NB4 (cell line): ENCODE results near the gene FAM50B.

Experiments
- DNase-seq: peaks from one replicate; pipeline ENCODE4 v3.0.0; 2010; ENCODE audit warnings: low read depth
- H3K4me3 ChIP-seq: one replicate; pipeline ENCODE4 v1.5.1; 2011; ENCODE audit warnings: mild to moderate bottlenecking, low read depth, low read length, moderate library complexity
- MYC ChIP-seq: IDR thresholded peaks from 2 replicates; pipeline ENCODE4 v1.6.1; 2011; ENCODE audit warnings: low read depth, low read length
- POLR2A ChIP-seq: IDR thresholded peaks from 2 replicates; pipeline ENCODE4 v1.6.1; 2011; ENCODE audit warnings: mild to moderate bottlenecking; ENCODE audit not compliant: insufficient read length; ENCODE audit errors: extremely low read depth
- TF ChIP-seq, protein P1 (sequence below): IDR thresholded peaks from one replicate; pipeline ENCODE4 v1.5.1; 2012; ENCODE audit warnings: low read depth, low read length
- TF ChIP-seq, protein P2 (sequence below): IDR thresholded peaks from 2 replicates; pipeline ENCODE4 v1.6.1; 2011; ENCODE audit warnings: low read depth, low read length

The FAM50B gene

DNA sequence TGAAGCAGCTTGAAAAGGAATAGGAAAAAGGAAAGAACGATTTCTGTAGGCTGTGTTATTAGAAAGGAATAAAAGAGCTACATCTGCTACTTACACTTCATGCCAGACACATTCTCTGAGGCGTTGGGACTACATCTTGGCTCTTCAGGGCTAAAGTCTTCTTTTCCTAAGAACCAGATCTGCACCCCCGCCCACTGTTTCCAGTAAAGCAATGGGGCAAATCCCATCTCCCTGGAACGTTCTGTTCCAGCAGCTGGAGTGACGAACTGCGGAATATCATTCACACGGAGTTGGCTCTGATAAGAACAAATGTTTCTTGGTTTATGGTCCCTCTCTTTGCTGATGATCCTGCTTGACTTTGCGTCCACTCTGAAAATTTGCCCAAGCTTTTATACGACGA, 26.9 kb downstream of the FAM50B start:
- H3K4me3 ChIP-seq = no peak overlapping the region
- no peak for DNase-seq
- TF ChIP-seq POLR2A = no peak
- no peak for TF ChIP-seq MYC
- TF ChIP-seq, protein P1, sequence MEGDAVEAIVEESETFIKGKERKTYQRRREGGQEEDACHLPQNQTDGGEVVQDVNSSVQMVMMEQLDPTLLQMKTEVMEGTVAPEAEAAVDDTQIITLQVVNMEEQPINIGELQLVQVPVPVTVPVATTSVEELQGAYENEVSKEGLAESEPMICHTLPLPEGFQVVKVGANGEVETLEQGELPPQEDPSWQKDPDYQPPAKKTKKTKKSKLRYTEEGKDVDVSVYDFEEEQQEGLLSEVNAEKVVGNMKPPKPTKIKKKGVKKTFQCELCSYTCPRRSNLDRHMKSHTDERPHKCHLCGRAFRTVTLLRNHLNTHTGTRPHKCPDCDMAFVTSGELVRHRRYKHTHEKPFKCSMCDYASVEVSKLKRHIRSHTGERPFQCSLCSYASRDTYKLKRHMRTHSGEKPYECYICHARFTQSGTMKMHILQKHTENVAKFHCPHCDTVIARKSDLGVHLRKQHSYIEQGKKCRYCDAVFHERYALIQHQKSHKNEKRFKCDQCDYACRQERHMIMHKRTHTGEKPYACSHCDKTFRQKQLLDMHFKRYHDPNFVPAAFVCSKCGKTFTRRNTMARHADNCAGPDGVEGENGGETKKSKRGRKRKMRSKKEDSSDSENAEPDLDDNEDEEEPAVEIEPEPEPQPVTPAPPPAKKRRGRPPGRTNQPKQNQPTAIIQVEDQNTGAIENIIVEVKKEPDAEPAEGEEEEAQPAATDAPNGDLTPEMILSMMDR = no peak
- TF ChIP-seq, protein P2, sequence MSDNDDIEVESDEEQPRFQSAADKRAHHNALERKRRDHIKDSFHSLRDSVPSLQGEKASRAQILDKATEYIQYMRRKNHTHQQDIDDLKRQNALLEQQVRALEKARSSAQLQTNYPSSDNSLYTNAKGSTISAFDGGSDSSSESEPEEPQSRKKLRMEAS = no peak

DNA sequence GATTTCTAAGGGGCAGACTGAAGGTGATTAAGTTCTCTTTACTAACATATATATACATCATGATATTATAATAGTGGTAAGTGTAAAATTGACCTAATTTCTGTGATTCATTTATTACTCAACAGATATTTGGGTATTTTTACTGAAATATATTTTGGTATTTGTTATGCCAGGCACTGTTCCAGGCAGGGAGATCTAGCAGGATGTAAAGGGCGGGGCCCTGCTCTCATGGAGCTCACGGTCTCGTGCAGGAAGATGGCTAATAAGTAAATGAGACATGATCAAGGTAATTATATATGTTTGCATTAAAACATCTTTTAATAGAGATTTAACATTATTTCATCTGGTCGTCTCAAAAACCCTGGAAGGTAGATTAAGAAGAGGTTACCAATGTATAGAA, 27.7 kb downstream of the FAM50B start:
- no peak for DNase-seq
- no peak overlapping the region for H3K4me3 ChIP-seq

DNA sequence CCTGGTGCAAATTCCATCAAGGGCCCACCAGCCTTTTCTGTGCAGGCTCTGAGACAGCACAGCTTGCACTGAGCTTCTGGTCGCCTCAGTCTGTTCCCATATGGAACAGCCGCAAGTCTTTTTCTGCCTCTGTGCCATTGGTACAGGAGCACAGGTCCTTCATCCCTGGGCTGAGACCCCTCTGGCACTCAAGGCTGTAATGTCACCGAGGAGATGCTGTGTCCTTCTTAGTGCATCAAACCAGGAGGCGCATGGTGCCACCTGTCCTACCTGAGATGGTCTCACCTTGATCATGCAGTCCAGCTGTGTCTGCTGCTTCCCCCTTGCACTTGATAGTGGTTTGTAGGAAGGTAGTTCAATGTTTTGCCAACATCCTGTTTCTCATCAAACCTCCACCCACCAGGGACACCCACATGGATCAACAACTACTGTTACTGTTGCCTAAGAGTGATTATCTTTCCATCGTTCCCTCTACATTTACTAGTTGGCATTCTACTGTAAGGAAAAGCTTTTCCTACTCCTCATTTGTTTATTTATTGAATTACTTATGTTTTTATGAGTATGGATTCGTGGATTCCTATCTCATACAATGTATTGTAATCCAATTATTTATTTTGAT, 29.0 kb downstream of the FAM50B start:
- DNase-seq = no peak
- TF ChIP-seq MYC = no peak
- TF ChIP-seq, protein P2 = no peak
- no peak for TF ChIP-seq POLR2A
- TF ChIP-seq, protein P1 = no peak

More for the DNA sequence above, 27.7 kb downstream of the FAM50B start:
- TF ChIP-seq POLR2A (no peak), MYC (no peak)
- TF ChIP-seq, protein P1 = no peak
- TF ChIP-seq, protein P2 = no peak

DNA sequence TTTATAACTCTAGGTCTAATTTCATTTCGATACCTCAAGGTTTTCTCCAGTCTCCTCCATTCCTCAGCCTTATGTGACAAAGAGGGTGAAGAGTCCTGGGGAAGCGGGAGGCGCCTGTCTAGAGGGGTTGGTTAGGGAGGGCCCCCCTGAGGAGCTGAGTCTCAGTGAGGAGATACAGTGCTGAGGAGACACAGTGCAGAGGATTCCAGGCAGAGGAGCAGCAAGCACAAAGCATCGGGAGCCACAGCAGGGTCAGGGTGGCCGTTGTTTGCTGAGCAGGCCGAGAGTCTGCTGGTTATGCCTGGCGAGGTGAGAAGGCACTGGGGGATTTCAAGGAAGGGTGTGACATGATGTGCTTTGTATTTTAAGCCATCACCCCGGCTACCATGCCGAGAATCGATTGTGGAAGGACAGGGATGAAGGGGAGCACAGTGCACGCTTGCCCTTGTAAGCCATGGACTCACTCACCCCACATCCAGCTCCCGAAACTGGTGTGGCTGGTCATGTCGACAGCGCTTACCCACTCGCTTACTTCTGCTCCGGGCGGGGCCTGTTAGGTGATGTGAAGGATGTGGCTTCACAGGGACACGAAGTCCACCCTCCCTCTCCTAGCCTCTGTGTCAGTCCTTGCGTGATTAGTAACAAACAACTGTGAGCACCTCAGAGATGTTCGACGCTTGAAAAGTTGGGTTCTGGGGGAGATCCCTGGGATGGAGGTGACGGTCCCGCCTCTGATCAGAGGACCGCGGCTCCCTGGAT, 30.2 kb downstream of the FAM50B start:
- no peak overlapping the region for H3K4me3 ChIP-seq
- TF ChIP-seq MYC (no peak), POLR2A (no peak)
- TF ChIP-seq, protein P1 = no peak
- TF ChIP-seq, protein P2 = no peak
- no peak for DNase-seq

More for the DNA sequence above, 29.0 kb downstream of the FAM50B start:
- H3K4me3 ChIP-seq = no peak overlapping the region

DNA sequence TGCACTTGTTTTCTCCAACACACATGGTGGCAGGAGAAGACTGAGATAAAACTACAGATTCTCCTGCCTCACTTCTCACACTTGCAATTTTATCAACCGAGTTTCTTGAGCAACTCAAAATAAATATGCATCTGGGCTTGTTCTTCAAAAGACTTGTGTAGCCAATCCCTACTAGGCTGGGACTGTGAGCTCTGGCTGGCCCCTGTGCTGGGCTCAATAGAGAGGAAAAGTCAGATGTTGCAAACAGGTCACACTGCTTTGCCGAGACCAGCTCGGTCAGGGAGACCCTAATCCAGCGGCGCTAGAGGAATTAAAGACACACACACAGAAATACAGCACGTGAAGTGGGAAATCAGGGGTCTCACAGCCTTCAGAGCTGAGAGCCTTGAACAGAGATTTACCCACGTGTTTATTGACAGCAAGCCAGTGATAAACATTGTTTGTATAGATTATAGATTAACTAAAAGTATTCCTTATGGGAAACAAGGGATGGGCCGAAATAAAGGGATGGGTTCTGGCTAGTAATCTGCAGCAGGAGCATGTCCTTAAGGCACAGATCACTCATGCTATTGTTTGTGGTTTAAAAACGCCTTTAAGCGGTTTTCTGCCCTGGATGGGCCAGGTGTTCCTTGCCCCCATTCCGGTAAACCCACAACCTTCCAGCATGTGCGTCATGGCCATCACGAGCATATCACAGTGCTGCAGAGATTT, 32.7 kb downstream of the FAM50B start:
- TF ChIP-seq POLR2A (no peak), MYC (no peak)
- TF ChIP-seq, protein P2 = no peak
- TF ChIP-seq, protein P1 = no peak
- DNase-seq = no peak
- no peak overlapping the region for H3K4me3 ChIP-seq
